ENCODE data around the gene MSH3.

Gene MSH3

GRCh38 chr5:80917631-80918030 is 263.2 kb downstream of the MSH3 start:
- ChIA-PET POLR2A (interaction anchor here (1.1 kb wide), 1 partner anchor 40 kb away, joined by 3 read pairs; no protein-coding TSS in a partner anchor), CTCF (interaction anchor here (0.6 kb wide), 2 partner anchors 19 to 40 kb away, joined by 3 to 6 read pairs; no protein-coding TSS in a partner anchor)
- H3K4me3 ChIP-seq (ENCODE audit: low read depth, low read length): no peak overlapping the region
- no peaks in the 10 kb centered on the region for H3K4me1 ChIP-seq (ENCODE audit: control insufficient read depth, insufficient read depth, low read length)
- H3K27ac ChIP-seq (ENCODE audit: extremely low read depth, low read depth, low read length): no peak overlapping the region
- TF ChIP-seq ZNF560 (tag by site-specific recombination; IDR thresholded peaks at IDR 0.05; ENCODE audit: borderline replicate concordance) (no peak), ZNF677 (tag by site-specific recombination; IDR thresholded peaks at IDR 0.05) (no peak), ZNF664 (tag by site-specific recombination; IDR thresholded peaks at IDR 0.05) (no peak), SP3 (tag by site-specific recombination; IDR thresholded peaks at IDR 0.05) (no peak), ZNF76 (tag by site-specific recombination; IDR thresholded peaks at IDR 0.05; ENCODE audit: borderline replicate concordance, low read depth) (no peak), ZNF341 (tag by site-specific recombination; IDR thresholded peaks at IDR 0.05; ENCODE audit: low read depth) (no peak), PRDM6 (tag by site-specific recombination; IDR thresholded peaks at IDR 0.05) (no peak), ZNF48 (tag by site-specific recombination; IDR thresholded peaks at IDR 0.05) (no peak), ZNF558 (tag by site-specific recombination; IDR thresholded peaks at IDR 0.05) (no peak), ZNF18 (tag by site-specific recombination; IDR thresholded peaks at IDR 0.05) (no peak), ZNF398 (tag by site-specific recombination; IDR thresholded peaks at IDR 0.05) (no peak), ZBTB10 (tag by site-specific recombination; IDR thresholded peaks at IDR 0.05) (no peak), ZNF26 (tag by site-specific recombination; IDR thresholded peaks at IDR 0.05) (no peak), ZNF248 (tag by site-specific recombination; IDR thresholded peaks at IDR 0.05) (no peak), PRDM4 (tag by site-specific recombination; IDR thresholded peaks at IDR 0.05) (no peak; the same call in 1 of the 2 replicates), RBAK (tag by site-specific recombination; IDR thresholded peaks at IDR 0.05) (no peak), ZNF423 (tag by site-specific recombination; IDR thresholded peaks at IDR 0.05) (no peak), SALL2 (tag by site-specific recombination; IDR thresholded peaks at IDR 0.05; ENCODE audit: borderline replicate concordance) (no peak), ZNF692 (tag by site-specific recombination; IDR thresholded peaks at IDR 0.05) (no peak)
- no peaks in the 10 kb centered on the region for H3K9me3 ChIP-seq (ENCODE audit: control insufficient read depth, insufficient read depth, low read depth, low read length)
- no peaks in the 10 kb centered on the region for H3K36me3 ChIP-seq (ENCODE audit: control insufficient read depth in 2 of 2, insufficient read depth in 1 of 2, low read length in 2 of 2)

All from HEK293 (cell line).